NCI-H2029 (cell line): Measurements from ENCODE around the gene PLD4.
"Not testable (repeated sequence)": the region's sequence is repeated elsewhere in the genome, so short reads cannot be mapped to it uniquely, and the experiment has no call there.

Source experiments
- DNase-seq: peaks from one replicate; lab custom pipeline; 2025; lab: John Stamatoyannopoulos, UW

PLD4 gene

DNA sequence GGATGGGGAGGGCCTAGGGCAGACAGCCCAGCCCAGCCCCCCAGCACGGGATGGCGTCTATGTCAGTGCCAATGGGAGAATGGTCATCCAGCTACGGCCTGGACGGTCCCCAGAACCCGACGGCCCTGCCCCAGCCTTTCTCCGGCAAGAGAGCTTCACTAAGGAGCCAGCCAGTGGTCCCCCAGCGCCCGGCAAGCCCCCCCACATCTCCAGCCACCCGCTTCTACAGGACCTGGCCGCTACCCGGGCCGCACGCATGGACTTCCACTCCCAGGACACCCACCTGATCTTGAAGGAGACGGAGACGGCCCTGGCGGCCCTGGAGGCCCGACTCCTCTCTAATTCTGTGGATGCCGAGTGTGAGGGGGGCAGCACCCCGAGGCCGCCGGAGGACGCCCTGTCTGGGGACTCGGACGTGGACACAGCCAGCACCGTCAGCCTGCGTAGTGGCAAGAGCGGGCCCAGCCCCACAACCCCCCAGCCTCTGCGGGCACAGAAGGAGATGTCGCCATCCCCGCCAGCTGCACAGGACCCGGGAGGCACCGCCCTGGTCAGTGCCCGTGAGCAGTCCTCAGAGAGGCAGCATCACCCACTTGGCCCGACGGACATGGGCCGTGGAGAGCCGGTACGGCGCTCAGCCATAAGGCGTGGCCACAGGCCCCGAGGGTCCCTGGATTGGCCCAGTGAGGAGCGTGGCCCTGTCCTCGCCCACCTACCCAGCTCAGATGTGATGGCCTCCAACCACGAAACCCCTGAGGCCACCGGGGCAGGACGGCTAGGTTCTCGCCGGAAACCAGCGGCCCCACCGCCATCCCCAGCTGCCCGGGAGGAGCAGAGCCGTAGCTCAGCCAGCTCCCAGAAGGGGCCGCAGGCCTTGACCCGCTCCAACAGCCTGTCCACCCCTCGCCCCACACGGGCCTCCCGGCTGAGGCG is 37.7 kb upstream of the PLD4 start:
- no peak for DNase-seq

DNA sequence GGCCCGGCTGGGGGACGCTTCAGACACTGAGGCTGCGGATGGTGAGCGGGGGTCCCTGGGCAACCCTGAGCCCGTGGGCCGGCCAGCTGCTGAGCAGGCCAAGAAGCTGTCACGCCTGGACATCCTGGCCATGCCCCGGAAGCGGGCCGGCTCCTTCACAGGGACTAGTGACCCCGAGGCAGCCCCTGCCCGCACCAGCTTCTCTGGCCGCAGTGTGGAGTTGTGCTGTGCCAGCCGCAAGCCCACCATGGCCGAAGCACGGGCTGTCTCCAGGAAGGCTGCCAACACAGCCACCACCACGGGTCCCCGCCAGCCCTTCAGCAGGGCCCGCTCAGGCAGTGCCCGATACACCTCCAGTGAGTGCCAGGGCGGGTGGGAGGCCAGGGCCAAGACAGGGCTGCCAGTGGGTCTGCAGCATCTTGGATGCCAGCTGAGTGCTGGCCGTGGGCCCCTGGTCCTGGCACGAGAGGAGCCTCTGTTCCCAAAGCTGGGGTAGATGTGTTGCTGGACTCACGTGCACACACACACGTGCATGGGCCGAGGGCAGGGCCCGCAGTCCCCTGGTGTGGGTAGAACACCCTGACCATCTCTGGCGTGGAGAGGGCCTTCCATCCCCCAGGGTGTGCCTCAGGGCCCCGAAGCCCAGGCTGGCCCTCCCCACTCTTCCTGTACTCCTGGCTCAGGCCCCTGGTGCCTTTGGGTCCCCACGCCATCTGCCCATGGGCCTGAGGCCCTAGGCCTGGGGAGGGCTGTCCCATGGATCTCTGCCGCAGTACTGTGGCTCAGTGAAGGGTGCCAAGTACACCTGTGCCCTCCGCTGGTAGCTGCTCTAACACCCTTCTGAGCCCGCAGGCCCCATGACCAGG is 36.8 kb upstream of the PLD4 start:
- DNase-seq = no peak

DNA sequence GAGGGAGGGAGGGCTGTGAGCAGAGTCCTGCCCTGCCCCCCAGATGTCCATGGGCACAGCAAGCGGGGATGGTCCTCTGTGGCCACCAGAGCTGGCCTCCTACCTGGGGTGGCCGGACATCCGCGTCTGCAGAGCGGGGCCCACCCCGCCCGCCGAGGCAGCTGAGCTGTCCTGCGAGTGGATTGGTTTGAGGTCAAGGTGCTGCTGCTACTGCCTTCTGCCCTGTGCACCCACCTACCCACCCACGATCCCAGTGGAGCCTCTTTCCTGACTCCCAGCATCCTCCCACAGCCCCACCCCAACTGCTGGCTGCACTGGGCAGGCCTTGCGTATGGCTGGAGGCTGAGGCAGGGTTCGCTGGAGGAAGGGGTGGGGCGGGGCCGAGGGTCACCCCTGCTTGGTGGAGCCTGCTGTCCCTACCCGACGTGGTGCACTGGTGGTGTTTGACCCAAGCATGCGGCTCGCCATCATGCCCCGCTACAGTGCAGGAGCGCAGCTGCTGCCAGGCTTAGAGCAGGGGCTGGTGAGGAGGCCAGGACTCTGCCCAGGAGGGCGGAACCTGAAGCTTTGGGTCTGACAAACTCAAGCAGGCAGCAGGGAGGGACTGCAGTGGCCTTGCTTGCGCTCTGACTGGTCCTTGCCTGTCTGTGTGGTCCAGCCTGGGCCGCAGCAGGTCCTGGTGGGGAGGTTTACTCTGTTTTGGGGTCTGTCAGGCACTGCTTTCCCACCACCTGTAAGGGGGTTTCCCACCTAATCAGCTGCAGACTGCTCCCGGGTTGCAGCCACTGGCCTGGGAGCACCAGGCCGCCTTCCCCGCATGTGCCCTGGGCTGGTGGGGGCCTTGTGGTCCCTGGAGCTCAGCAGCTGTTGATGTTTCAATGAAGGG is 35.9 kb upstream of the PLD4 start:
- DNase-seq = no peak

DNA sequence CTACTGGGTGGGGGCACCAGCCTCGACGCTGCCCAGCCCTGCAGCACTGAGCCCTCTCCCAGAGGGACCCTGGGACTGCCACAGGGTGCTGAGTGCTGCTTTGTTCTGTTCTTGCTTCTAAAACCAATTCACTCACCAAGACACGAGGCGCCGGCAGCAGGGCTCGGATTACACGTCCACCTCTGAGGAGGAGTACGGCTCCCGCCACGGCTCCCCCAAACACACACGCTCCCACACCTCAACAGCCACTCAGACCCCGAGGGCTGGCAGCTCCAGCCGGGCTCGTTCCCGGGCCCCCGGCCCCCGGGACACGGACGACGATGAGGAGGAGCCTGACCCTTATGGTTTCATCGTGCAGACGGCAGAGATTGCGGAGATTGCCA is 35.3 kb upstream of the PLD4 start:
- DNase-seq = no peak

DNA sequence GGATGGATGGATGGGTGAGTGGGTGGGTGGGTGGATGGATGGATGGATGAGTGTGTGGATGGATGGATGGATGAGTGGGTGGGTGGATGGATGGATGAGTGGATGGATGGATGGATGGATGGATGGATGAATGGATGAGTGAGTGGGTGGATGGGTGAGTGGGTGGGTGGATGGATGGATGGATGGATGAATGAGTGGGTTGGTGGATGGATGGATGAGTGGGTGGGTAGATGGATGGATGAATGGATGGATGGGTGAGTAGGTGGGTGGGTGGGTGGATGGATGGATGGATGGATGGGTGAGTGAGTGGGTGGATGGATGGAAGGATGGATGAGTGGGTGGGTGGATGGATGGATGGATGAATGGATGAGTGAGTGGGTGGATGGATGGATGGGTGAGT is 34.4 kb upstream of the PLD4 start:
- DNase-seq = not testable (repeated sequence)

DNA sequence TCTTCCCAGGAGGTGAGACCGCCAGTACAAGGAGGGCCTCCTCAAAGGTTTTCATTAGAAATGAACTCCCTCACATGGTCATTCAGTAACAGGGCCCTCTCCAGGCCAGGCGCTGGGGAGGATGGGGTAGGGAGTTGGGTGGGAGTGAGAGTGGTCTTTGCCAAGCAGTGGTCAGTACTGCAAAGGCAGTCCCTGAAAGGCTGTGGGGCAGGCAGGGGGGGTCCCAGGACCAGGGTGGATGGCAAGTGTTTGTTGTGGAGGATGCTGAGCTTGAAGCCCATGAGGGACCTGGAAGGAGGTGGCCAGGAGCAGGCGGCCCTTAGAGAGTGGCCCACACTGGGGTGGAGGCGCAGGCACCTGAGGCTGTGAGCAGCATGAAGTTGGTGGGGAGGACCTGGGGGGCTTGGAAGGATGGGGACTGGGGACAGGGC is 33.5 kb upstream of the PLD4 start:
- no peak for DNase-seq

DNA sequence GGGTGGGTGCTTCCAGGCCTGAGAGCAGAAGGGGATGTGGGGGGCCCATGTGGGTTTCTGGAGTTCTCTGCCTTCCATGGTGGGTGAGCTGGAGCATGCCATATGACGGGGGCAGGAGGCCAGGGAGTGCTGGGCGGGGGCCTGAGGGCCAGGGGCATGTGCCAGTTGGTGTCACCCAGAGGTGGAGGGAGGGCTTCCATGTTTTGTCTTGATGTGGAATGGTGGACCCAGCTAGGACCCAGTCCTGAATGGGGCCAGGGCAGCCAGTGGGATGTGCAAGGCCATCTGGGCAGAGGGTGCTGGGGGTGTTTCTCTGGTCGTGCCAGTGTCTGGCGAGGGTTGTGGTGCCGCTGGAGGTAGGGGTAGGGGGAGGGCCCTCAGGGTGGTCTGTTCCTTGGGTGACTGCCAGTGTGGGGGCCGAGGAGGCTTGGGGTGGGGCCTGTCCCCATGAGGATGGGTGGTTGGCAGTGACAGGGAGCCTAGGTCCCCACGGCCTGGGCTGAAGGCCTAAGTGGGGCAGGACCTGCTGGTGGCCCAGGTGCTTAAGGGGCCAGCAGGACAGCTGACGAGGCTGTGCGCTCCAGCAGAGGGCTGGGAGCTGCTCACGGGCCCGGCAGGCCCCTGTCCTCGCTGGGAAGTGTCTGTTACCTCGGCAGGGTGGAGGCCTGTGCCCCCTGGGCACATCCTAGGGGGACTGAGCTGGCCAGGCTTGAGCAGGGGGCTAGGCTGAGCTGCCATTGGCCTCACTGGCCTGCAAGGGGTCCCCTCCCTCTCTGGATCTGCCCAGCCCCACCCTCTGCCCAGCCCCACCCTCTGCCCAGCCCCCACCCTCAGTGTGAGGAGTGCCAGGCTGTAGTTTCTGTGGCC is 32.8 kb upstream of the PLD4 start:
- DNase-seq = no peak

DNA sequence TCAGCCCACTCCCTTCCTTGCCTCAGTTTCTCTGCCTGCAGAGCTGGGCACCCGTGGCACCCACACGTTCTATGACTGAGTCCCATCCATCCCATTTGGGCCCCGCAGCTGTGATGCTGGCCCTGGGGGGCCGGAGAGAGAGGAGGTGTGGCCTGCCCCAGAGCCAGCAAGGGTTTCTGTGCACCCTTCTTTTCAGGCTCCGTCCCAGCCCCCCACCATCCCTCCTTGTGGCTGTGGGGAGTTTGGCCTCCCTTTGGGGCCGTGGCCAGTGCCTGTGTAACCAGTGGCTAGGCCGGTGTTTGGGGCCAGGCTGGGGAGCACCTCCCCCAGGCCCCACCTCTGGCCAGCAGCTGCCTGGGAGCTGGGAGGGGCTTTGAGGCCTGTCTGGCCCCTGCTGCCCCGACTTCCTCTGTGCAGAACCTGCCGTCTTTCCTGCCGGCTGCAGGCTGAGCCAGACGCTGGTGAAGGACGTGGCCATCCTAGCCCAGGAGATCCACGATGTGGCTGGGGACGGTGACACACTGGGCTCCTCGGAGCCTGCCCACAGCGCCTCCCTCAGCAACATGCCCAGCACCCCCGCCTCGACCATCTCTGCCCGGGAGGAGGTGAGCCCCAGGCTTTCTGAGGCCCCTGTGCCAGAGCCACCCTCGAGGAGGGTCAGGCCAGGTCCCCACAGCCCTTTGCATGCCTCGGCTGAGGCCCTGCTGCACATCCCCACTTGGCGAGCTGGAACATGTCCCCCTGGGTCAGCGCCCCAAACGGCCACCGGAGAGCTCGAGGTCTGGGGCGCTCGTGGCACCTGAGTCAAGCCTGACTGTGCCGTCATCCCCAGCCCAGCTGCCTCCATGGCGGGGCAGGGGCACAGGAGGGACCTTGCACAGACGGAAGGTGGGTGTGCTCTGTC is 31.9 kb upstream of the PLD4 start:
- no peak for DNase-seq

DNA sequence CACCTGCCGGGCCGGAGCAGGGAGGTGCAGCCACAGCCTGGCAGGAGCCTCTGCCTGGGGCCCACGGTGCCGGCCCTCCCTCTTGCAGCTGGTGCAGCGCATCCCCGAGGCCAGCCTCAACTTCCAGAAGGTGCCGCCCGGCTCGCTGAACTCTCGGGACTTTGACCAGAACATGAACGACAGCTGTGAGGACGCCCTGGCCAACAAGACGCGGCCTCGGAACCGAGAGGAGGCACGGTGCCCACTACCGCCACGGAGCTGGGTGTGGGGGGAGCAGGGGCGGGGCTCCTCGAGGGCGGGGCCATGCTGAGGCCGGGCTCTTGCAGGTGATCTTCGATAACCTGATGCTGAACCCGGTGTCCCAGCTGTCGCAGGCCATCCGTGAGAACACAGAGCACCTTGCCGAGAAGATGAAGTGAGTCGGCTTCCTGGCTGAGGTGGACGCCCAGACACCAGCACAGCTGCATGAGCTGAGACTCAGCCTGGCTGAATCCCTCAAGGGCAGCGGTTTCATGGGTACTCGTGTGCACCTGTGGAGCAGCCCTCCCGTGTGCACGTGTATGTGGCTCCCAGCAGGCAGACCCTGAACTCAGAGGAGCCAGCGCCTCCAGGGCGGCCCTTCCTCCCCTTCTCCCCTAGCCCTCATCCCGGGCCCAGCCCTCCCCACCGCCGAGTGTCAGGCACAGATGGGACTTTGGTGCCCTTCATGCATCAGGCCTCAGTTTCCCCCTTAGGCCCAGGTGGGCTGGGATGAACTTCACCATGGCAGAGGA is 31.1 kb upstream of the PLD4 start:
- DNase-seq = no peak

DNA sequence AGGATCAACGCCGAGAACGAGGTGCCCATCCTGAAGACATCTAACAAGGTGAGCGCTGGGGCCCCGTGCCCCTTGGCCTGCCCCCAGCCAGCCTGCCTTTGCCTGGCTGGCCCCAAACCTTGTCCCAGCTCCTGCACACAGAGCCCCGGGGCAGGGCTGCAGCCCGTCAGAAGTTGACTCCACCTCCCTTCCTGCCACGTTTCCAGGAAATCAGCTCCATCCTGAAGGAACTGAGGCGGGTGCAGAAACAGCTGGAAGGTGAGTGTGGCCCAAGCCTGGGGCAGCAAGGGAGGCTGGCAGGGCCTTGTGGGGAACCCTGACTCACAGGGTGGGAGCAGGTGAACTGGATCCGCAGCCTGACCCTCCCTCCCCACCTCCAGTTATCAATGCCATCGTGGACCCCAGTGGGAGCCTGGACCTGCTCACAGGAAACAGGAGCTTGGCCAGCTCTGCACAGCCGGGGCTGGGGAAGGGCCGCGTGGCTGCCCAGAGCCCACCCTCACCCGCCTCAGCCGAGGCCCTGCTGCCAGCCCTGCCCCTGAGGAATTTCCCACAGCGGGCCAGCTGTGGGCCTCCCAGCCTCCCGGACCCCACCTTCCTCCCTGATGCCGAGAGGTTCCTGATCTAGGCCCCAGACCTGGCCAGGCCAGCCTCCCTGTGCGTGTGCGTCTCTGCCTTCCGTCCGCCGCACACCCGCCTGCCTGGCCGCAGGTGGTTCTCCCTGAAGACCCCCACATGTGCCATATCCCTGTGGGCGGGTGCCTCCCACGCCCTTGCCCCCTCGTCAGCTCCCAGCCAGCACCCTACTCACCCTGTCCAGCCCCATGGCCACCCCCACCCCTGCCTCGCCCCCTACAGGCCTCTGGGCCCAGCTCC is 30.1 kb upstream of the PLD4 start:
- no peak for DNase-seq

DNA sequence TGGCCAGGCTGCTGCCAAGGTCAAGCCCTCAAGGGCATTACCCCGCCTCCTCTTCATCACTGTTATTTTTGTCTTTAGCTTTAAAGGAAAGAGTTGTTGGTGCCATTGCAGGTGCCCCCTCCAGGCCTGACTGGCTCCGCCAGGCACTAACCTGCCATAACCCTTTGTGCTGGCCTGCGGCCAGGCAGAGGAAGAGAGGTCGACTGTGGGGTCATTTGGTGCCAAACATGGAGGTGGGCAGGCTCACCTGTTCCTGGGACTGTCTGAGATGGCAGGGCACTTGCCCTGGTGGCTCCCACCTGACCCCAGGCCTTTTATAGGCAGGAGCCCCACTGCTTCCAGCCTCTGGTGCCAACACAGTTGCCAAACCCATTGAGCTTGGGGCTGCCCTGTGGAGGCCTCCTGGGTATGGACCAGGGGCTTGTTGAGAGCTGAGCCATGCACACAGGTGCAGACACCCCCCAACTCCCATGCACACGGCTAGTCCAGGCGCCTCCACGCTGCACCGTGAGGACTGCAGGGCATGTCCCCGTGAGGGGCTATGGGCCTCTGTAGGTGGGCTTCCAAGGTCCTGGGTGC is 29.4 kb upstream of the PLD4 start:
- no peak for DNase-seq

DNA sequence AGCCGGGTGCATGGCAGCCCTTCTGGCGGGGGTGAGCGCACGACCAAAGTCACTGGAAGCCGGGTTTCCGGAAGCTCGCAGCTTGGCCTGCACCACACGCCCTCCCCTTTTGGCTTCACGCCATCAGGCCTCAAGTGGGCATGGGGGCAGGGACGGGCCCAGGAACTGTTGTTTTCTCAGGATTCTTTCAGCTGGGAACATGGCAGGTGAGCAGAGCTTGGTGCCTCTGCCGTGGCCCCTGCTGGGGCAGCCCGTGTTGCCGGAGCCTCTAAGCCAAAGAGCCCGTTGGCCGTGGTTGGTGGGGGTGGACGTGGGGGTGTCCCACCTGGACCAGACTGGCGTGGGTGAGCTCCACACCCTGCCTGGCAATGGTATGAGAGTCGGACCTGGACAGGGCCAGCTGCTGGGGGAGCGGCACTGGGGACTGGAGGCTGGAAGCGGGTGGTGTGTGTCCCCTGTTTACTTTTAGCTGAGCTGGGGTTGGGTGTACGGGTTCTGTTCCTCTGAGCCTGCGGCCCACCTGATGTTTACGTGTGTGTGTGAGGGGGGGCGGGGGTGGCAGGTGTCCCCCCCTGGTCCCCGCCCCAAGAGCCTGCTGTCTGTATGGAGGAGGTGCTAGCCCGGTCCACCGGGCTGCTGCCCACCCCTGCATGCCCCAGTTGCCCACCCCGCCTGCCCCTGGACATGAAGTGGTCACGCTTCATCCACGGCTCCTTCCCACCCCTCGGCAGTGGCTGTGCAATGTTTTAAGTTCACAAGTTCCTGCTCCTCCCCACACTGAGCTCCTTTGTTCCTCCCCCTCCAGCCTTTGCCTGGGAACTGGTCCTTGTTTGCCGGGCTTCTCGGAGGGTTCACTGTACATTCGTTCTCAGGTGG is 28.7 kb upstream of the PLD4 start:
- peak; percentile 71 for DNase-seq

DNA sequence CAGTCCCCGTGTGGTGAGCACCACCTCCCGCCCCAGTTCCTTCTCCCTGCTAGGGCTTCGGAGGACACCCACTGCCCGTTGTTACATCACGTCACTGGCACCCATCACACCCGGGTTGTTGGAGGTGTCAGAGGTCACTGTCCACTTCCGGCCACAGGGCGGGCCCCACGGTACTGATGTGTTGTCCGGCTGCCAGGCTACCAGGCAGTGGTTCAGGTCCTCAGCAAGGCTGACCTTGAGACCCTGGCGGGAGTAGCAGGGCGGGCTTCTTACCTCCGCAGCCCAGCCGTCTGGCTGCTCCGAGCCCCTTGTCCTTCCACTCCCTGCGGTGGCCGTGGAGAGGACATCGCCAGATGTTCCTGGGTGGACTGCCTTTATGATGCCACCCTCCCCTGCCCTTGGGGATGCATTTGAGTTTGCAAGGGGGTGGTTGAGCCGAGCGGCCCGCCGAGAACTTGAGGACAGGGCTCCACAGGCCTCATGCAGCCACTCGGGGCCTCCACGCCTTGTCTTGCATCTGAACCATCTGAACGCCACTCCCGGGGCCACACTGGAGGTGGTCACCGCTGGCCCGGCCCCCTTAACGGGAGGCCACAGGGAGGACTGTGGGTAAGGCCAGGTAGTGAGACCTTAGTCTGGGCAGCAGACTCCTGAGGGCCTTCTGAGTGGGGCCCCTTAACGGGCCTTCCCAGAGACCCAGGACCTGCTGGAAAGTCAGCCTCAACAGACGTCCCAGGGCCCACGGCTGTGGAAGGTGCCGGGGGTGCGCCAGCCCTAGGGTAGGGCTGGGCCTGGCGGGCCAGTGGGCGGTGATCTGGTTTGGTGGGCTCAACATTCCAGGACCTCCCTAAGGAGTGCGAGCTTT is 27.1 kb upstream of the PLD4 start:
- no peak for DNase-seq

DNA sequence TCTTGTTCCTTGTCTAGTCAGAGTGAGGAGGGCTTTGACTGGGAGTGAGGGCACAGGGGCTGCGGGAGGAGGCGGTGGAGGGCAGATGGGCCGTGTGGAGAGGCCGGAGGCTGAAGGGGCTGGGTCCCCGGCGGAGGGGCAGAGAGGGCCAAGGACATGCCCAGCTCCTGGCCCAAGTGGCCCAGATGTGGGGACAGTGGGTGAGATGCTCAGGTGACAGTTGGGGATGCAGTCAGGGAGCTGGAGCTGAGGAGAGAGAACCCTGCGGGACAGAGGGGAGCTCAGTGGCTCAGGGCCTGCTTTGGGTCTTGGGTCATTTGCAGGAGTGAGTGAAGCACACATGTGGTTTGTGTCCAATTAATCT is 26.5 kb upstream of the PLD4 start:
- no peak for DNase-seq

DNA sequence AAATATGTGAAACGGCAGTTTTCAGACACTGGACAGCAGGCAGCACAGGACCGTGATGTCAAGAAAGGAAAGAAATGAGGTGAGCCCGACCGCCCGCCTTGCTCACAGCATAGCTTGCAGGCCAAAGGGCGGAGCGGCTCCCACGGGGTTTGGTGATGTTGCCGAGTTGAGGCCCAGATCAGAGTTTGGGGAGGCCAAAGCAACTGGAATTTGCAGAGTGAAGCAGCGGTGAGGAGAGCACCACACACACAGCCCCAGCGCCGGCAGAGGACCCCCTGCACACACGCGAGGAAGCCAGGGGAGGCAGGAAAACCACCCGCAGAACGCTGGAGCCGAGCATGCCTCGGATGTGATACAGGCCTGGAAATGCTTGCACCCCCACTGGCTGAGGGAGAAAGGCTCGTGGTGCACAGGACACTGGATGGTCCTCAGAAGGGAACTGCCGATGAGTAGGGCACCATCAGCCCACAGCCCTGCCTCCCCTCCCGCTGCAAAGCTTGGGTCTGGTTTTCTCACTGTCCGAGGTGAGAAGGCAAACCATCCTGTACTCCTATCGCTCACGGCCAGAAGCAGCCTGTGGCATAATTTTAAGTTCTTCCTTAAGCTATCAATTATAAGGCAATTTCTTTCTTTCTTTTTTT is 25.7 kb upstream of the PLD4 start:
- DNase-seq = no peak
